HG03432 (cell line): ENCODE data around the gene RNF181.
"Not testable (repeated sequence)": the region's sequence is repeated elsewhere in the genome, so short reads cannot be mapped to it uniquely, and the experiment has no call there.

ENCODE experiments used
- ATAC-seq: cut with Tn5 transposase; IDR thresholded peaks from one replicate; pipeline ENCODE4 v1.9.1; 2021; ENCODE audit warnings: mild to moderate bottlenecking, moderate library complexity; ENCODE audit not compliant: unreplicated experiment

RNF181 gene, protein sequence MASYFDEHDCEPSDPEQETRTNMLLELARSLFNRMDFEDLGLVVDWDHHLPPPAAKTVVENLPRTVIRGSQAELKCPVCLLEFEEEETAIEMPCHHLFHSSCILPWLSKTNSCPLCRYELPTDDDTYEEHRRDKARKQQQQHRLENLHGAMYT

DNA sequence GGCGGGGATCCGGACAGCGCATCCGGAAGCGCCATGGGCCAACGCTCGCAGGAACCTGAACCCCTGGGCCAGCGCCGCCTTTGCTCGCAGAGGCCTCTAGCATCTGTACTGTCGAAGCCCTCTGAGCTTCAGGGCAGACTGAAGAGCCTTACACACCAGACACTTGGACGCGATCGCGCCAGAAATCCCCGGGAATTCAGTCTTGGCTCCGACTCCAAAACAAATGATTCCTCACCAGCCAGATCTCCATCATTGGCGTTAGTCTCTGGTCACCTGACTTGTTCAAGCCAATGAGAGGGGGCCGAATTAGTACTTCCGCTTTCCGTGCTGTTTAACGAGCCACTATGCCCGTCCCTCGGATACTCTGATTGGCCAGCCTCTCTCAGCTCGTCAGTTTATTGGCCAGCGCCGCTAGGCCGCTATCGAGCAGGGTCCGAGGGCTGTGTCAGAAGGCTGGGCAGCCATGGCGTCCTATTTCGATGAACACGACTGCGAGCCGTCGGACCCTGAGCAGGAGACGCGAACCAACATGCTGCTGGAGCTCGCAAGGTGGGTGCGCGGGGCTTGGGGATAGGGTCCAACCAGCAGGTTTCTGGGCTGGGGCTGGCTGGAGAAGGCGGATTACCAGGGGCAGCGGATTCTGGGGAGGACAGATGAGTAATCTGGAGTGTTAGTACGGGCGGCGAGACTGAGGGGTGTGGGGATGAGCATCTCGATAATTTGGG is at the start of gene RNF181:
Gene RNF181, plus strand, starts transcription at position 445 of the 725 bp plus-strand sequence. Its CDS starts 19 bp downstream, at position 464.
- ATAC-seq: peak; percentile 98

DNA sequence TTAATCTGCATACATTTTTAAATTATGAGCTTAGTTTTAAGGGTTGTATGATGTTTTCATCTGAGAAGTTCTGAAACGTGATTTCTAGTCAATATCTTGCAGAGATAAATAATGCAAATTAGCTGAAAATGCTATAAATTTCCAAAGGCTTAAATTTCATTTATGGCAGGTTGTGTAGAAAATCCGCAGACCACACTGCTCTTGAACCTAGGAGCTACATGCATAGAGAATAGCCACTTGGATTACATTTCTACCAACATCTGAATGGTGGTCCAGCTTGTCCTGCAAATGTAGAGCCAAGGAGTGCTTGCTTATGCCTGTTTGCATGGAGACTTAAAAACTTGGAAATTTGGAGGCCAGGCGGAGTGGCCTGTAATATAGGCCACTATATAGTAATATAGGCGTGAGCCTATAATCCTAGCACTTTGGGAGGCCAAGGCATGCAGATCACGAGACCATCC is 49.7 kb upstream of the RNF181 start:
- ATAC-seq: no peak

DNA sequence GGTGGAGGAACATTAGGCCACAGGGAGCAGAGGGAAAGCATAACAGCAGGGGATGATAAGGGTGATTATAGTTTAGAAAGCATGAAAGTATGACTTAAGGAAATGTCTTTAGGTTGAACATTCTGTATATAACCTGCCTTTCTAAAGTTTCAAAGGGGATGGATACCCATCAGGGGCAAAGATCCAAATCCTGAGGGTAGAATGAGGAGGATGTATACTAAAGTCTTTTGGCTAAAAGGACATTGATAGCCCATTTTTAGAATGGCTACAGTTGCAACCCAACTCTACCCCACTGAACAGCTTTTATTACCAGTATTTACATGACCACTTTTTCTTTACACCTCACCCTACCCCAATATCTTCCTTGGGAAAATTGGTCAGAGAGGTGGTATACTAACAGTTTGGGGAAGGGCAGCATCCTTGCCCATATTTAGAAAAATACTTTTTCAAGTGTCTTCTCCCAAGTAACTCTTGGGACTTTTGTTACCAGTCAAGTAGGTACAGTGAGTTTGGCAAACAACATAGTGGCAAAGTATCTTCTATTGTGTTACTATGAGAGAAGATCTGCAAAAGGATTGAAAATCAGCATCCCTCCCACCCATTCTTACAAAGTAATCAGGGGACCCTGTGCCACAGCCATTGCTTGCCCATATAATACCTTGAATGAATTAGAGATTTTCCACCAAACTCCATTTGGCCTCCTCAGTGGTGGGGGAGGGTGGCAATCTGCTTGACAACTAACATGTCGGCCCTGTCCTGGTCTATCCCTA is 48.3 kb upstream of the RNF181 start:
- no peak for ATAC-seq

DNA sequence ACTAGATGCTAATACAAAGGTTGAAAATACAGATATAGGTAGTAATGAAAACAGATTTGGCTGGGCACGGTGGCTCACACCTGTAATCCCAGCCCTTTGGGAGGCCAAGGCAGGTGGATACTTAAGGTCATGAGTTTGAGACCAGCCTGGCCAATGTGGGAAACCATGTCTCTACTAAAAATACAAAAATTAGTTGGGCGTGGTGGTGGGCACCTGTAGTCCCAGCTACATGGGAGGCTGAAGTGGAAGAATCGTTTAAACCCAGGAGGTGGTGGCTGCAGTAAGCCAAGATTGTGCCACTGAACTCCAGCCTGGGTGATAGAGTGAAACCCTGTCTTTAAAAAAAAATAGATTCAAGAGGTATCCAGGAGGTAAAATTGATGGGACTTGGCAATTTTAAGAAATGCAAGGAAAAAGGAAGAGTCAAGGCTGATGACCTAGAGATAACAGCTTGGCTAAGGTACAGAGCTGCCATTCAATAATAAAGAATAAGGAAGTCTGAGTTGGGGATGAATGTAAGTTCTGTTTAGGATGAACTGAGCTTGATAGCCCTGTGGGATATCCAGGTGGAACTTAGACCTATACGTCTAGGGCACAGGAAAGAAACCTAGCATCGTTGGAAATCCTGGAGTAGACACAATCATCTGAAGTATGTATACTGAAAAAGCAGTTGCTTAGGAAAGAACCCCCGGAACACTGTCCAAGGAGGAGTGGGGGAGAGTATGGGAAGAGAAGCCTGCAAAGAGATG is 47.5 kb upstream of the RNF181 start:
- no peak for ATAC-seq

DNA sequence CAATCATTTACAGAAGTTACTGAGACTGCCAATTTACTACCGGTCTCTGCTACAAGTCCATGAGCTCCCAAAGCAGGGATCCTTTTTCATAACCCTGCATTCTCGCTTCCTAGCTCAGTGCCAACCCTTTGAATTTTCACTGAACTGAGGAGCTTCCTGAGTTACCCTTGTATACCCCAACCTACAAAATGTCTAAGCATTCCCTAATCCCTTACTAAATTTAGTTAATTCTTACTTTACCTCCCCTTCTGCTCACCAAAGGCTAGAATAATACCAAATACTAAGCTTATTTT is 47.0 kb upstream of the RNF181 start:
- ATAC-seq: no peak

DNA sequence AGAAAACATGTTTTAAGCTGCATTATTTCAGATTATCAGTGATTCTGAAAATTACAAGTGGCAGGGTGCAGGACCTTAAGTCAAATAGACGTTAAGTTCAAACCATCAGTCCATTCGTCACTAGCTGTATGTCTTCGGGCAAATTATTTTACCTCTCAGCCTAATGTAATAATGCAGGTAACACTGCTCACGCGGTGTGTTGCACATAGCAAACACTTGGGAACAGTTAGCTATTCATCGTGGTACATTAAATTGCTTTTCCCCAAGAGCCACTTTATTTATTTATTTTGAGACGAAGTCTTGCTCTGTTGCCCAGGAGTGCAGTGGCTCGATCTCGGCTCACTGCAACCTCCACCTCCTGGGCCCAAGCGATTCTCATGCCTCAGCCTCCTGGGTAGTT is 46.5 kb upstream of the RNF181 start:
- ATAC-seq: no peak

DNA sequence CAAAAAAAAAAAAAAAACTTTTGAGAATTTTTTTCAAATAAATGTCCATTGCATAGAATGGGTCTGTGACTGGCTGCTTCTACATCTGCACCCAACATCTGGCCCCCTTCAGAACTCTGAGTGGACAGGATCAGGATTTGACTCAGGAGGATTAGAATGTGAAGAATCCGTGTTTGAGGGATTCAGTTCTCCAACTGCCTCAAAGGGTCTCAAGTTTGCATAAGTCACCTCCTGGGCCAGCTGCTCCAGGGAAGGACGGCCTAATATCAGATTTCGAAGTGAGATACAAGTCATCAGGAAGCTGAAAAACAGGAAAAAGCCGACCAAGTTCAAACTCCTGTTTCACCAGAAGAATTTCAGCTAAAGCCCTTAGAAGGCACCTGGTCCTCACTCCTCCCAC is 45.7 kb upstream of the RNF181 start:
- ATAC-seq: no peak

DNA sequence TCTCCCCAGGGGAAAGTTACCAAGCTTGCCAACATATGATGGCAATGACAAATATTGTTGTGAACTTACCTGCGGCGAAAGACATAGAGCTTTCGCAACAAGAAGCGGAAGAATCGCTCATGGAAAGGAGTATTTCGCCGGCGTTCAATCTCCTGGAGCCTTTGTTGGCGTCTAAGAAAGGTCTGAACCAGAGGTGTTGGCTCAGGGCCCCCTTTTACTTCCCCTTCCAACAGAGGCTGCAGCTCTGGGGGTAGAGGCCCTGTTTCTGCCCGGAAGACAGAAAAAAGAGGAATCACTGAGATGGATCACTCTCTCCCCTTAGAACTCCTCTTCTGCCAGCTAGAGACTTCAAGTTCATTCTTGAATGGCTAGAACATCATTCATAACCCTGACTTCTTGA is 45.1 kb upstream of the RNF181 start:
- no peak for ATAC-seq

DNA sequence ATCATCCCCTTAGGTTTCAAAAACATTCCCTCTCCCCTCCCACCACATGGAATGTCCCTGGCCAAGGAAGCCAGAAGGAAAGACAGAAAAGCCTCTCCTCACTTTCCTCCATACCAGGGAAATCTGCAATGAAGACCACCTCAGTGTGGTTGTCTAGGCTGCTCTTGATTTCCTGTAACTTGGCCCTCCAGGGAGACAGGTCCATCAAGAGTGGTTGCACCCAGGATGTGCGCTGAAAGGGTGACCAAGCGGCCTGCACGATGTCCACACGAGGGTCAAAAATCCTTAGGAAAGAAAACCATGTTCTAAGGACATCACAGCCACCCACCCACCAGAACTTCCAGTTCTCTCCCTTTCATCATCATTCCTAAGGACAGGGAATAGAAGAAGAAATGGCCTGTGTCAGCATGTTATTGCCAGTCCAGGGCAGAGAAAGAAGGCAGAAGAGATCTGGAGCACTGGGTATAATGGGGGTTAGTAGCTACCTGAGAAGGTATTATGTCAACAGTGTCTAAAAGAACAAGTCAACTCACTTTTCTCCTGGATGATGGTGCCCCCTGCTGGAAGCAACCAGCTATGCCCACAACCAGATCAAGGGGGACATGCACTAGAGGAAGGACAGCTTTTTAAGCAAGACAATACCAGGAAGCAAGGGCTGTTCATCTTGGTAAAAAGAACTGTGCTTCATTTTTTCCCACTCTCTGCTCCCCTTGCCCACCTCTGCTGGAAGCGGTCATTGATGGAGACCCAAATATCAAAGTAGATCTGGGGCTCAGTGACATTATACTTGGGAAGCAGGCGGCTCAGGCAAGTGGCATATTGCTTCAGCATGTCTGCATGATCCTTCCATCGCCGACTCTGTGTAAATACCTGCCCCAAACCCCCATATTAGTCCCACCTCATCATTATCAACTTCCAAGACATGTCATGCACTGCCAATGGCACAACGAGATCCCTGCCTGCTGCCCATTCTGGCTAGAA is 43.6 kb upstream of the RNF181 start:
- ATAC-seq: peak; percentile 70

DNA sequence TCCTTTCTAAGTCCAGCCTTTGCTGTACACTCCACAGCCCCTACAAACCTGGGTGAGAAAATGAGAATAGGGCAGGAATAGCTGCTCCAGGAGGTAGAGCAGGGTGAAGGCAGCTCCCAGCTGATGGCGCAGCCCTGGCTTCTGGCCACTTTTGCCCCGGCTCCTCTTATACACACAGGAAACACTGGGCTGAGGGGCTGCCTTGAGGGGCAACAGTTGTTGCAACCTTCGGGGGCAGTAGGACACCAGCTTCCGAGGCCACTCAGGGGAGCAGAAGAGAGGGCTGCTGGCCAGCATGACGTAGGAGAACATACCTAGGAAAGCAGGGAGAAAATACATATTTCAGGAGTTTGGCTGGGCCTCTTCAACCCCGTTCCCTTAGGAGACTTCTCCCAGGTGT is 42.4 kb upstream of the RNF181 start:
- ATAC-seq: no peak

DNA sequence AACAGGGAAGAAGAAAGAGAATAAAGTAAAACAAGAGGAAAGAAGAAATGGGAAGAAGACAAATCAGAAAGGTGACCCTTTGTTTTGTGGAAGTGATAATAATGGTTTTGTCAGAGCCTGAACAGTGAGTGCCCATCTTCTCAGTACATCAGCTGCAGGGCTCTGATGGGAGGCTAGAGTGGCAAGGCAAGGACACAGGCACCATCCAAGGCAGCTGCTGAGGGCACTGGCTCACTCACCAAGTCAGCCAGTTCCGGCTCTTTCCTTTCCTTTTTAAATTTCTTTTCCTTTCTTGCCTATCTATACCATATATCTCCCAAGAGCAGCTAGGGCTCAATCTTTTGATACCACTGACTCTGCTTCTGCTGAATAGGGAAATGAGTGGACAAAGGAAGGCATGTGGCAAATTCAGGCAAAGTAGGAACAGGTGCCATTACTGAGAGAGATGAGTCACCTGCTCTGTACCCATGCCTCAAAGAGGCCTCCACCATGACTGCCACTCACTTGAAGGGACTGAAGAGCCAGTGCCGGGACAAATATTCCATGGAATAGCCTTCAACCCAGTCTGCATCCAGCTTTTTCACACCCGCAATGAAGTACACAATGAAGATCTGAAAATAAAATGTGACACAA is 40.4 kb upstream of the RNF181 start:
- no peak for ATAC-seq

DNA sequence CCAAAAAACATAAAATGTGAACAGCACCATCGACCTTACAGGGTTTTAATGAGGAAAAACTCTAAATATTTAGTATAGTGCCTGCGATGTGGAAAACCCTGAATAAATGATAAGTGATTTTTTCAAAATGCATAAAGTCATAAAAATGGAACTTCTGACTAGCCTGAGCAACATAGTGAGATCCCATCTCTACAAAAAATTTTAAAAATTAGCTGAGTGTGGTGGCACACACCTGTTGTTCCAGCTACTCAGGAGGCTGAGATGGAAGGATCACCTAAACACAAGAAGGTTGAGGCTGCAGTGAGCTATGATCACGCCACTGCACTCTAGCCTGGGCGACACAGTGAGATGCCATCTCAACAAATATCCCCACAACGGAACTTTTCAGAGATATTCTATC is 38.4 kb upstream of the RNF181 start:
- no peak for ATAC-seq

DNA sequence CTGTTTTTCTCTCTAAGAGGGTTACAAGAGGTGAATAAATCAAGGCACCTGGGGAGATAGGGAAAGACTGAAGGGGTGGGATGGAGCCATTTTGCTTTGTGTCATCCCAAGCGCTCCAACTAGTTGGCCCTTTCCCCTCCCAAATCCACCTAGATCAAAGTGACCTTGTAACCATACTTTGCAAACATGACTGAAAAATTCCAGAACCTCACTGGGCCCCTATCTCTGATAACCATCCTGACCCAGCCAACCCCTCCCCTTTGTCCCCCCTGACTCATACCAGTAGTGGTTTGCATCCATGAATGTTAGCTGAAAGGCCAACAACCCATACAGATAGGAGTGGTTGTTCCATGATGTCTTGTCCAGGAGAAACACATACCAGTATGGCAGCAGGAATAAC is 37.4 kb upstream of the RNF181 start:
- ATAC-seq: no peak

DNA sequence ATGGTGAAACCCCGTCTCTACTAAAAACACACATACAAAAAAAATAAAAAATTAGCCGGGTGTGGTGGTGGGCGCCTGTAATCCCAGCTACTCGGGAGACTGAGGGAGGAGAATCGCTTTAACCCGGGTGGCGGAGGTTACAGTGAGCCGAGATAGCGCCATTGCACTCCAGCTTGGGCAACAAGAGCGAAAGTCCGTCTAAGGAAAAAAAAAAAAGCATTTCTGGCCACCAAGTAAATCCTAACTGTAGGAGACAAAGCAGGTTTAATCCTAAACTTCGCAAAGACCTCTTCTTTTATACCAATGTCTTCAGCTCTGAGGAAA is 35.2 kb upstream of the RNF181 start:
- not testable (repeated sequence) for ATAC-seq

DNA sequence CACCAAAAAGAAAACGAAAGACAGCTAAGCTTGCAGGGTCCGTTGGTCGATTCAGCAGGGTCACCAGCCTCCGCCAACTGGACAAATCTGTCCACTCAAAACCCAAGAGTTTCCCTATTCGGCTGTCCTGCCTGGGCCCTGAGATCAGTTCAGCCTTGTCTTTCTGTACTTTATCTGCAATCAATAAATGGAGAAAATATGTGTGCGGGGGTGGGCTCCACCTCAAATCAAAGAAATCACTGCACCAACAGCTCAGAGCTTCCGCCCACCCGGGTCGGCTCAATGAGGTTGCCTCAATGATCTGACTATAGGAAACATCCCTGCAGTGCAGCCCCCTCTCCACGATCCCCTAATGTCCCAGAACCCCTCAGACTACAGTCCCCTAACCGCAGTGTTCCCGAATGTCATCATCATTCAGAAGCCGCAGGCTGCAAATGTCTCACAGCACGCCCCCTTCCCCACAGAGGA is 34.7 kb upstream of the RNF181 start:
- ATAC-seq: peak; percentile 27

DNA sequence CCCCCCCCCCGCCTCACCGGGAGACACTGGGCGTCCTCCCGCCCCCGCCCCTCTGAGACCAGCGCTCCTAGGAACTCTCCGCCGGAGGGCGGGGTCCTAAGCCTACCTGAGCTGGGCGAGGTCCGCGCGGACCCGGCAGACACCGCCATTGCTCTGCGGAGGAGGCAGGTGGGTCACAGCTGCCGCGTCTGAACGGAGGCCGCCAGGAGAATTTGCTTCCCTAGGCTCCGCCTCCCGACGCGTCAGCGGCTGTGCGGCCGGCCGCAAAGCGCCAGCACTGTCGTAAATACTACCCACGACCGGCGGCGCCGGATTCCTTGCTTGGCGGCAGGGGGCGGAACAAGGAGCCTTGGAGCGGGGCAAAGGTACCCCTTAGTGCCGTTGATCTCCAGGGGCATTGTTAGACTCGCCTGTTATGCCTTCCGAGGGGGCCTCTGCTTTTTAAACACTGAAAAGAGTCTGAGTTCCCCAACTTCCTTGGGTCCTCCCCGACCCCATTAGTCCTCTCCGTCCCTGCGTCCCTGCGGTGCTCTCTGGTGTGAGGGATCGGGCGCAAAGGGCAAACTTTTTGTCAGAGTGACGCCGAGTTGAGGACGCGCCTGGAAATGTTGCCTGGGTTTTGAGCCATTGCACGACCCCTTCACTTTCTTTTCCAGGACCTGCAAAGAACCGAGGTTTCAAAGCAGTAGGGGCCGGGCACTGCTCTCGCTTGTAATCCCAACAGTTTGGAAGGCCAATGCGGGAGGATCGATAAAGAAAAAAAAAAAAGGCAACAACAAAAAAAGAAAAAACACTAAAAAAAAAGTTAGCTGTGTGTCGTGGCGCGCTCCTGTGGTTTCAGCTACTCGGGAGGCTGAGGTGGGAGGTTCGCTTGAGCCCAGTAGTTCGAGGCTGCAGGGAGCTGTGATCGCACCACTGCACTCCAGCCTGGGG is 34.0 kb upstream of the RNF181 start, which contains the start of gene GGCX:
Gene GGCX, minus strand, starts transcription at position 214 of the 933 bp plus-strand sequence. Its CDS starts 65 bp downstream, at position 149.
- ATAC-seq: peak; percentile 94

DNA sequence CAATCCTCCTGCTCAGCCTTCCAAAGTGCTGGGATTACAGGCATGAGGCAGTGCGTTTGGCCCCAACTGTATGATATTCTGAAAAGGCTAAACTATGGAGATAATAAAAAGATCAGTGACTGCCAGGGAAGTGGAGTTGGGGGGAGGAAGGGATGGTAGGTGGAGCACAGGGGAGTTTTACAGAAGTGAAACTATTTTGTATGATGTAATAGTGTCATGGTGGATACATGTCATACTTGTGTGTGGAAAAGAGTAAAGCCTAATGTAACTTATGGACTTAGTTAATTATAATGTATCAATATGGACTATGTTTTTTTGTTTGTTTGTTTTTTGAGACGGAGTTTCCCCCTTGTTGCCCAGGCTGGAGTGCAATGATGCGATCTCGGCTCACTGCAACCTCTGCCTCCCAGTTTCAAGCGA is 31.4 kb upstream of the RNF181 start:
- no peak for ATAC-seq

DNA sequence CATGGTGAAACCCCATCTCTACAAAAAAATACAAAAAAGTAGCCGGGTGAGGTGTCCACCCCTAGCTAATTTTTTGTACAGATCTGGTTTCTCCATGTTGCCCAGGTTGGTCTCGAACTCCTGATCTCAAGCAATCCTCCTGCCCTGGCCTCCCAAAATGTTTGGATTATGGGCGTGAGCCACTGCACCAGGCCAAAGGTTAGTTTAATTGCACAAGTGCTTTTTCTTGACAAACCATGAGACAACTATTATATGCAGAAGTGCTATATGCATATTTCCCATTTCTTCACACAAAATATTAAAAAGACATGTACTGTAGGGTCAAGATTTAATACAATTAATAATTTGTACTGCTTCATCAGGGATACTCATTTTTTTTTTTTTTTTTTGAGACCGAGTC is 29.3 kb upstream of the RNF181 start:
- no peak for ATAC-seq

DNA sequence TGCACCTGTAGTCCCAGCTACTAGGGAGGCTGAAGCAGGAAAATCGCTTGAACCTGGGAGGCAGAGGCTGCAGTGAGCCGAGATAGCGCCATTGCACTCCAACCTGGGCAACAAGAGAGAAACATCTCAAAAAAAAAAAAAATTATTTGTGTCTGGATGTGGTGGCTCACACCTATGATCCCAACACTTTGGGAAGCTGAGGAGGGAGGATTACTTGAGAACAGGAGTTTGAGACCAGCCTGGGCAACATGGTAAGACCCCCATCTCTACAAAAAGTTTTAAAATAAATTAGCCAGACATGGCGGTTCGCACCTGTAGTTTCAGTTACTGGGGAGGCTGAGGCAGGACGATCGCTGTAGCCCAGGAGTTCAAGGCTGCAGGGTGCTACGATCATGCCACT is 19.8 kb upstream of the RNF181 start:
- no peak for ATAC-seq
